ENCODE measurements around the gene ACAD11. TPM values are rescaled to one million over a fixed set of nuclear protein-coding genes. Genes with fewer than 3 reads are reported as not detected.

Gene ACAD11
- total RNA-seq, 1 experiment from 2014 or later = 15.4 TPM

- intact Hi-C loops (cut with micrococcal nuclease; ENCODE audit: unreplicated experiment) (no loop called here), in situ Hi-C loops (cut with HindIII; ENCODE audit: low pct_unique_long_range_greater_than_20kb, low sequenced_read_pairs) (no loop called here)
- DNase-seq (ENCODE audit: low read depth, low spot score) = no peak
- ChIA-PET POLR2A (no interaction called here), CTCF (no interaction called here)
- Histone ChIP-seq H3K4me1 (ENCODE audit: control insufficient read depth, insufficient read depth, low read length) (no peaks in the 10 kb centered on the region), H3K36me3 (ENCODE audit: control insufficient read depth, insufficient read depth, low read length) (0 out of 2 replicates have a peak, but pooled peaks cover 2% of the 10 kb centered on the region), H3K27ac (ENCODE audit: low read length) (no peak overlapping the region), H3K4me3 (ENCODE audit: low read depth in 2 of 2, low read length in 2 of 2) (no peak overlapping the region), H3K9me3 (ENCODE audit: control insufficient read depth, insufficient read depth, low read depth, low read length) (no peaks in the 10 kb centered on the region), H3K27me3 (ENCODE audit: control insufficient read depth, insufficient read depth, low read length) (no peaks in the 10 kb centered on the region)
- TF ChIP-seq SIN3A (IDR thresholded peaks at IDR 0.05; ENCODE audit: borderline replicate concordance, insufficient read depth, low read depth, low read length) (no peak), REST (IDR thresholded peaks at IDR 0.05; ENCODE audit: insufficient read depth in 1 of 2, low read depth in 2 of 2, low read length in 1 of 2) (no peak), POLR2AphosphoS5 (IDR thresholded peaks at IDR 0.05; ENCODE audit: low read depth, low read length) (no peak), TCF7L2 (IDR thresholded peaks at IDR 0.05; ENCODE audit: low read depth, low read length) (no peak), CTCF (IDR thresholded peaks at IDR 0.05) (no peak)
- BruUV-seq (replicated peaks) = no TSS peak
- ATAC-seq = no peak
Measured at GRCh38 chr3:132624790-132625189, 34.8 kb downstream of the ACAD11 start.

- TF ChIP-seq TCF7L2 (IDR thresholded peaks at IDR 0.05; ENCODE audit: low read depth, low read length) (no peak), REST (IDR thresholded peaks at IDR 0.05; ENCODE audit: insufficient read depth in 1 of 2, low read depth in 2 of 2, low read length in 1 of 2) (no peak), SIN3A (IDR thresholded peaks at IDR 0.05; ENCODE audit: borderline replicate concordance, insufficient read depth, low read depth, low read length) (no peak), POLR2AphosphoS5 (IDR thresholded peaks at IDR 0.05; ENCODE audit: low read depth, low read length) (no peak), CTCF (IDR thresholded peaks at IDR 0.05) (no peak)
- H3K27me3 ChIP-seq (ENCODE audit: control insufficient read depth, insufficient read depth, low read length) = no peaks in the 10 kb centered on the region
- no peaks in the 10 kb centered on the region for H3K4me1 ChIP-seq (ENCODE audit: control insufficient read depth, insufficient read depth, low read length)
- H3K4me3 ChIP-seq (ENCODE audit: low read depth in 2 of 2, low read length in 2 of 2) = no peak overlapping the region
- ATAC-seq = no peak
- BruUV-seq (replicated peaks) = no TSS peak
- intact Hi-C loops (cut with micrococcal nuclease; ENCODE audit: unreplicated experiment) (no loop called here), in situ Hi-C loops (cut with HindIII; ENCODE audit: low pct_unique_long_range_greater_than_20kb, low sequenced_read_pairs) (no loop called here)
- DNase-seq (ENCODE audit: low read depth, low spot score) = no peak
- CTCF ChIA-PET = no interaction called here
- no peak overlapping the region for H3K27ac ChIP-seq (ENCODE audit: low read length)
- H3K36me3 ChIP-seq (ENCODE audit: control insufficient read depth, insufficient read depth, low read length) = 0 out of 2 replicates have a peak, but pooled peaks cover 2% of the 10 kb centered on the region
- no peaks in the 10 kb centered on the region for H3K9me3 ChIP-seq (ENCODE audit: control insufficient read depth, insufficient read depth, low read depth, low read length)
- POLR2A ChIA-PET = no interaction called here
Measured at GRCh38 chr3:132623646-132624045, 36.0 kb downstream of the ACAD11 start.
